Upper lobe of left lung (tissue), 6 donors: ENCODE results near the gene FRZB. TPM values are rescaled to one million over a fixed set of nuclear protein-coding genes. Genes with fewer than 3 reads are reported as not detected.

ENCODE experiments used
- ATAC-seq, 2 donors: fragments of 200-7000 bp; cut with Tn5 transposase; one replicate each; pipeline ENCODE4 v1.9.1; 2022; ENCODE audit warnings: mild to moderate bottlenecking in 2 of 2, moderate library complexity in 2 of 2; ENCODE audit not compliant: low FRiP score in 2 of 2
- DNase-seq, 2 donors: peaks; one replicate each; pipeline ENCODE4 v3.0.0-alpha.2; 2019 to 2020
- H3K27ac ChIP-seq, 4 donors: fragments of 200-600 bp; sonication (generic); one replicate each; pipeline ENCODE4 v1.5.1; 2016 to 2019
- H3K27me3 ChIP-seq, 4 donors: fragments of 200-600 bp; sonication (generic); one replicate each; pipeline ENCODE4 v1.5.1; 2017 to 2019
- H3K36me3 ChIP-seq, 4 donors: fragments of 200-600 bp; sonication (generic); one replicate each; pipeline ENCODE4 v1.5.1; 2016 to 2019
- H3K4me1 ChIP-seq, 4 donors: fragments of 200-600 bp; sonication (generic); one replicate each; pipeline ENCODE4 v1.5.1; 2018 to 2019
- H3K4me3 ChIP-seq, 4 donors: fragments of 200-600 bp; sonication (generic); one replicate each; pipeline ENCODE4 v1.5.1; 2017 to 2019; ENCODE audit warnings: mild to moderate bottlenecking in 2 of 4, moderate library complexity in 1 of 4
- H3K9me3 ChIP-seq, 4 donors: fragments of 200-600 bp; sonication (generic); one replicate each; pipeline ENCODE4 v1.5.1; 2018 to 2019
- EP300 ChIP-seq, 4 donors: sonication (generic); formaldehyde crosslinking; IDR thresholded peaks; one replicate each; pipeline ENCODE4 v1.5.1; 2017; ENCODE audit warnings: antibody characterized with exemption in 4 of 4, control low read depth in 2 of 4
- POLR2A ChIP-seq, 4 donors: fragments of 450-650 bp; IDR thresholded peaks; one replicate each; pipeline ENCODE4 v1.5.1; 2016 to 2017; ENCODE audit warnings: antibody characterized with exemption in 4 of 4, mild to moderate bottlenecking in 2 of 4
- POLR2AphosphoS5 ChIP-seq, 2 donors: sonication (generic); formaldehyde crosslinking; IDR thresholded peaks; one replicate each; pipeline ENCODE4 v1.5.1; 2017; ENCODE audit warnings: antibody characterized with exemption in 2 of 2
- WGBS, 2 donors: methylation state at CpG; one replicate each; pipeline ENCODE4 v1.1.5; 2017 to 2018; 5-methylcytosine and 5-hydroxymethylcytosine counted together
- total RNA-seq, 6 donors: library from RNA; depleted of rRNA in 4 of 6; stranded (reverse); fragments of >200 nt in 4 of 6; gene quantifications; one replicate each; pipeline versions ENCODE4 v1.1.0 to v1.2.1, GENCODE V29; 2016 to 2021
- TF ChIP-seq, protein P1 (sequence below), 6 experiments: fragments of 450-650 bp in 4 of 6; fragments of 200-600 bp in 2 of 6; sonication (generic) in 2 of 6; IDR thresholded peaks; one replicate each; pipeline ENCODE4 v1.5.1; 2016 to 2019; ENCODE audit warnings: antibody characterized with exemption in 6 of 6
- donor health status: DM: no; HTN: no; CAD: no; lungs with moderate emphysema.
- donor health status: DM: no; HTN: yes; CAD: no; lungs with severe emphysema.

Gene FRZB
- total RNA-seq, 6 donors from 2014 or later = 0.39 to 5.7 (median 3.3) TPM; not detected in 1

DNA sequence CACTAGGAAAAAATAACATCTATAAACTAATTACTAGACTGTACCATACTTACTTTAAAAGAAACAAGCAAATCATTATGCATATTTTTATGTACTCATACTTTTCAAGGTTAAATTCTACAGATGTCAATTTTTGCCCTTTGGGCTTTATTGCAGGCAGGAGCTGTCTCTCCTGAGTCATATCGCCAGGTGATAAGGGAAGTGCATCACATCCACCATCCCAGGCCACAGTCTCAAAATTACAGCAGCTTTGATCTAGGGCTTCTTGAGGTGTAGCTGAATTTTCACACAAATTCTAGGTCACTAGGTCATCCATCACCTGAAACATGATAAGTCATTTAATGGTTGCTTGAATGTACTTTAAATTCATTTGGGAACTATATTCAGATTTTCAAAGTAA, 38.4 kb upstream of the FRZB start:
- H3K36me3 ChIP-seq = peaks cover 0 to 13% (median 2%) of the 10 kb centered on the region in 4 donors
- DNase-seq (no peak), ATAC-seq (no peak)
- H3K4me3 ChIP-seq = no peak overlapping the region
- no peaks in the 10 kb centered on the region for H3K9me3 ChIP-seq
- no peaks in the 10 kb centered on the region for H3K27me3 ChIP-seq
- TF ChIP-seq POLR2A (IDR thresholded peaks at IDR 0.05) = no peak
- no peak for TF ChIP-seq EP300 (IDR thresholded peaks at IDR 0.05)
- no peak for TF ChIP-seq POLR2AphosphoS5 (IDR thresholded peaks at IDR 0.05)
- no peaks in the 10 kb centered on the region for H3K4me1 ChIP-seq
- WGBS, 2 donors = 82 to 85% methylated on average over 1 of the region's 1 CpG
- H3K27ac ChIP-seq = no peak overlapping the region

DNA sequence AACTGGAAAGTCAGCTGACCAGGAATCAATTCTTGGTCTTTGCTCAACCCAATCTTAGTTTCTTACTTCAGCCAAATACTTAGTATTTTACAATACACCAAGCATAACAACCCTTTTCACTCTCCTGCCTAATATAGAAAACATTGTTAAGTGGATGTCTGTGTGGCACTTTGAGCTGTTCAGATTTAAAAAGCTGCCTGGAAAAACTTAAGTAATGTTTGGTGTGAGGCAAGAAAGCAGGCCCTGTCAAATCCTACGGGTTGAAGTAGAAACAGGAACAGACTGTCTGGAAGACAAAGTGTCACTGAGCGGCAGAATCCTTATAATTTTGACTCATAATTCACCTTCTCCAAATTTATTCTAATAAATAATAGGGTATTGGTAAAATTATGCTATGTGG, 37.1 kb upstream of the FRZB start:
- no peak for TF ChIP-seq EP300 (IDR thresholded peaks at IDR 0.05)
- TF ChIP-seq POLR2A (IDR thresholded peaks at IDR 0.05) = no peak
- TF ChIP-seq, protein P1, sequence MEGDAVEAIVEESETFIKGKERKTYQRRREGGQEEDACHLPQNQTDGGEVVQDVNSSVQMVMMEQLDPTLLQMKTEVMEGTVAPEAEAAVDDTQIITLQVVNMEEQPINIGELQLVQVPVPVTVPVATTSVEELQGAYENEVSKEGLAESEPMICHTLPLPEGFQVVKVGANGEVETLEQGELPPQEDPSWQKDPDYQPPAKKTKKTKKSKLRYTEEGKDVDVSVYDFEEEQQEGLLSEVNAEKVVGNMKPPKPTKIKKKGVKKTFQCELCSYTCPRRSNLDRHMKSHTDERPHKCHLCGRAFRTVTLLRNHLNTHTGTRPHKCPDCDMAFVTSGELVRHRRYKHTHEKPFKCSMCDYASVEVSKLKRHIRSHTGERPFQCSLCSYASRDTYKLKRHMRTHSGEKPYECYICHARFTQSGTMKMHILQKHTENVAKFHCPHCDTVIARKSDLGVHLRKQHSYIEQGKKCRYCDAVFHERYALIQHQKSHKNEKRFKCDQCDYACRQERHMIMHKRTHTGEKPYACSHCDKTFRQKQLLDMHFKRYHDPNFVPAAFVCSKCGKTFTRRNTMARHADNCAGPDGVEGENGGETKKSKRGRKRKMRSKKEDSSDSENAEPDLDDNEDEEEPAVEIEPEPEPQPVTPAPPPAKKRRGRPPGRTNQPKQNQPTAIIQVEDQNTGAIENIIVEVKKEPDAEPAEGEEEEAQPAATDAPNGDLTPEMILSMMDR (IDR thresholded peaks at IDR 0.05) = no peak
- no peak for TF ChIP-seq POLR2AphosphoS5 (IDR thresholded peaks at IDR 0.05)
- no peaks in the 10 kb centered on the region for H3K4me1 ChIP-seq

DNA sequence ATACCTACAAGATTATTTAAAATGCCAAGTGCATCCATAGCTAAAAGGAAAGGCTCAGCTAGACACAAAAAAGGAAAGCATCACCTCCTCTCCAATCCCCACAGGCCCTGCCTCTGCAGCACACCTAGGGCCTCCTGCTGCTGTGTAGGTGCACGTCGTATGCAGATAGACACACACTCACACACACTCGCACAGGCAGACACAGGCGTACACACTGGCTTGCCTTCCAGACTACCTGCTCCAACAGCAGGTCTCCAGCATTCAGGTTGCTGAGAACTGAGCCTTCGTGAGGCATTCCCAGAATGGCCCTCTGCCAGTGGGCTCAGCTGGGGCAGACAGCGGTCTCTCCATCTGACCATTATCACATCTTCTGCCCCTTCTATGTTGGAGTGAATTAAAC, 35.3 kb upstream of the FRZB start:
- no peak for DNase-seq
- Histone ChIP-seq H3K9me3 (no peaks in the 10 kb centered on the region), H3K36me3 (peaks cover 0 to 3% (median 0%) of the 10 kb centered on the region in 4 donors), H3K4me1 (no peaks in the 10 kb centered on the region), H3K4me3 (no peak overlapping the region), H3K27me3 (no peaks in the 10 kb centered on the region), H3K27ac (no peak overlapping the region)
- WGBS, 2 donors = 91 to 94% methylated on average over 6 of the region's 6 CpGs
- TF ChIP-seq POLR2A (IDR thresholded peaks at IDR 0.05) (no peak), EP300 (IDR thresholded peaks at IDR 0.05) (no peak)
- TF ChIP-seq, protein P1 (IDR thresholded peaks at IDR 0.05) = no peak
- no peak for ATAC-seq

More for the DNA sequence above, 37.1 kb upstream of the FRZB start:
- peaks cover 0 to 7% (median 0%) of the 10 kb centered on the region in 4 donors for H3K36me3 ChIP-seq
- H3K27me3 ChIP-seq = no peaks in the 10 kb centered on the region
- no peaks in the 10 kb centered on the region for H3K9me3 ChIP-seq
- no peak overlapping the region for H3K4me3 ChIP-seq
- DNase-seq (no peak), ATAC-seq (no peak)
- 72 to 81% methylated on average over 2 of the region's 2 CpGs for WGBS, 2 donors
- no peak overlapping the region for H3K27ac ChIP-seq

DNA sequence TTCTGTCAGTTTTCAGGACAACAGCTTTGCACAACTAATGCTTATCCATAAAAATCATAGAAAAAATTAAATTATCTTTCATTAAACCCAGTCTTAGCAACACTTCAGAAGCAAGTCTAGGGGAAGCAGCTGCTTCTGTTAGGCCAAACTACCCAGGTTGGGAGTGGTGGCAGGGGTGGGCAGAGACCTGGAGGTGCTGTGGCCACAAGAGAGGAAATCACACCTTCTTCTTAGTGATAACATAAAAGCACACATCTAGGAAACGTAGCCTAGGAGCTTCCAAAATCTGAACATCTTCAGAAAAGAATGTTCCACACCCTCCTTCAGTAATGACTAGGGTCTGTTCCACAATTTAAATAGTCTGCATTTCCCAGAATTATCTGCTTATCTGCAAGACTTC, 32.3 kb upstream of the FRZB start:
- Histone ChIP-seq H3K27ac (no peak overlapping the region), H3K4me3 (no peak overlapping the region), H3K36me3 (no peaks in the 10 kb centered on the region), H3K4me1 (no peaks in the 10 kb centered on the region), H3K9me3 (no peaks in the 10 kb centered on the region), H3K27me3 (no peaks in the 10 kb centered on the region)
- 45 to 58% methylated on average over 1 of the region's 1 CpG for WGBS, 2 donors
- TF ChIP-seq, protein P1 (IDR thresholded peaks at IDR 0.05) = no peak
- no peak for TF ChIP-seq POLR2AphosphoS5 (IDR thresholded peaks at IDR 0.05)
- no peak for TF ChIP-seq EP300 (IDR thresholded peaks at IDR 0.05)
- TF ChIP-seq POLR2A (IDR thresholded peaks at IDR 0.05) = no peak
- DNase-seq (no peak), ATAC-seq (no peak)

DNA sequence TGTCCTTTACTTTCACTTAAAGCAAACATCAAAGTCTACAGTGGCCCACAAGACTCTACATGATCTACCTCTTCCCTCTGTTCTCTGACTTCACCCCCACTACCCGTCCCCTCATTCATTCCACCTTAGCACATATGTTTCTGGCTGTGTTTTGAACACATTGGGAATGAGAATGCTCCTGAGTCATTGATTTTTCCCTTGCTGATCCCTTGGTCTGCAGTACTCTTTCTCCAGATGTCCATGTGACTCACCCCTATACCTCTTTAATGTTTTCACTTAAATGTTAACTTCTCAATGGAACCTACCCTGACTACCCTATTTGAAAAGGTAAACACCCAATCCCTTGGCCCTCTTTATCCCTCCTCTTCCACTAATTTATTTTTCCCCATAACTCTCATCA, 30.7 kb upstream of the FRZB start:
- Histone ChIP-seq H3K27ac (no peak overlapping the region), H3K4me3 (no peak overlapping the region), H3K4me1 (no peaks in the 10 kb centered on the region), H3K36me3 (no peaks in the 10 kb centered on the region), H3K9me3 (no peaks in the 10 kb centered on the region), H3K27me3 (no peaks in the 10 kb centered on the region)
- TF ChIP-seq, protein P1 (IDR thresholded peaks at IDR 0.05) = no peak
- TF ChIP-seq POLR2AphosphoS5 (IDR thresholded peaks at IDR 0.05) (no peak), POLR2A (IDR thresholded peaks at IDR 0.05) (no peak), EP300 (IDR thresholded peaks at IDR 0.05) (no peak)
- whole genome bisulfite sequencing, 2 donors = 84 to 85% methylated on average over 1 of the region's 1 CpG
- DNase-seq (no peak), ATAC-seq (no peak)
